Stimulated activated CD4-positive, alpha-beta T cell treated with anti-CD3 and anti-CD28 coated beads, Interleukin-15, amount 100 ng/mL, for 48 hours (primary cell): ENCODE measurements around the gene ZNF74.
A peak's percentile ranks its signal among the peaks of the same experiment; 100 is the strongest.

Source experiments
- DNase-seq, 2 donors: peaks; one replicate each; pipeline ENCODE4 v3.0.0-alpha.2; 2020; ENCODE audit warnings: low read depth in 2 of 2

Gene ZNF74

GRCh38 chr22:20420157-20420842 lies 26.3 kb downstream of the ZNF74 start:
- DNase-seq: no peak

GRCh38 chr22:20421507-20421874 lies 27.5 kb downstream of the ZNF74 start:
- no peak for DNase-seq

- no peak for DNase-seq
Observed at GRCh38 chr22:20422271-20423007, 28.5 kb downstream of the ZNF74 start.

GRCh38 chr22:20423008-20423905 lies 29.3 kb downstream of the ZNF74 start:
- DNase-seq: no peak

GRCh38 chr22:20423906-20424551 lies 30.1 kb downstream of the ZNF74 start:
- no peak for DNase-seq

GRCh38 chr22:20424568-20424931 lies 30.6 kb downstream of the ZNF74 start:
- DNase-seq: no peak

GRCh38 chr22:20424932-20425565 lies 31.1 kb downstream of the ZNF74 start:
- DNase-seq: no peak

GRCh38 chr22:20425566-20426258 lies 31.8 kb downstream of the ZNF74 start:
- DNase-seq: no peak

- no peak for DNase-seq
Observed at GRCh38 chr22:20426259-20426615, 32.3 kb downstream of the ZNF74 start.

- no peak for DNase-seq
Observed at GRCh38 chr22:20427104-20427944, 33.4 kb downstream of the ZNF74 start.

GRCh38 chr22:20427945-20428417 lies 34.0 kb downstream of the ZNF74 start:
- DNase-seq: no peak

- DNase-seq: no peak
Observed at GRCh38 chr22:20428496-20429253, 34.7 kb downstream of the ZNF74 start.

- DNase-seq: peak; percentile 47 to 67
Observed at GRCh38 chr22:20429254-20430100, 35.5 kb downstream of the ZNF74 start.

- no peak for DNase-seq
Observed at GRCh38 chr22:20430101-20430719, 36.3 kb downstream of the ZNF74 start.

GRCh38 chr22:20430720-20431510 lies 37.0 kb downstream of the ZNF74 start:
- peak; percentile 40 to 46 for DNase-seq

- no peak for DNase-seq
Observed at GRCh38 chr22:20431511-20432192, 37.7 kb downstream of the ZNF74 start.
